Parathyroid adenoma (tissue), 2 donors: Measurements from ENCODE around the gene APBA2.

ENCODE experiments used
- H2AFZ ChIP-seq: fragments of 300-600 bp; sonication (generic); one replicate; pipeline ENCODE4 v1.7.0; 2017; ENCODE audit warnings: antibody characterized with exemption, mild to moderate bottlenecking
- H3K27ac ChIP-seq: fragments of 300-600 bp; sonication (generic); one replicate; pipeline ENCODE4 v1.7.0; 2017
- H3K27me3 ChIP-seq: fragments of 300-600 bp; sonication (generic); one replicate; pipeline ENCODE4 v1.7.0; 2017; ENCODE audit warnings: low read length; ENCODE audit not compliant: control insufficient read depth, insufficient read depth
- H3K36me3 ChIP-seq: fragments of 300-600 bp; sonication (generic); one replicate; pipeline ENCODE4 v1.7.0; 2017; ENCODE audit warnings: low read length; ENCODE audit not compliant: control insufficient read depth, insufficient read depth
- H3K4me1 ChIP-seq: fragments of 300-600 bp; sonication (generic); one replicate; pipeline ENCODE4 v1.7.0; 2017; ENCODE audit warnings: control low read depth
- H3K4me2 ChIP-seq: fragments of 300-600 bp; sonication (generic); one replicate; pipeline ENCODE4 v1.7.0; 2017; ENCODE audit warnings: low read length
- H3K4me3 ChIP-seq: fragments of 300-600 bp; sonication (generic); one replicate; pipeline ENCODE4 v1.7.0; 2017; ENCODE audit warnings: low read depth, low read length
- H3K79me2 ChIP-seq: fragments of 300-600 bp; sonication (generic); one replicate; pipeline ENCODE4 v1.7.0; 2017; ENCODE audit warnings: control low read depth
- H3K9ac ChIP-seq: fragments of 300-600 bp; sonication (generic); one replicate; pipeline ENCODE4 v1.7.0; 2017; ENCODE audit warnings: mild to moderate bottlenecking
- H3K9me3 ChIP-seq: fragments of 300-600 bp; sonication (generic); one replicate; pipeline ENCODE4 v1.7.0; 2017; ENCODE audit warnings: low read length; ENCODE audit not compliant: control insufficient read depth
- CTCF ChIP-seq: fragments of 300-600 bp; sonication (generic); IDR thresholded peaks from one replicate; pipeline ENCODE4 v1.7.0; 2017; ENCODE audit warnings: antibody characterized with exemption, mild to moderate bottlenecking
- donor health status: primary hyperparathyroidism.

Gene APBA2

GRCh38 chr15:29121369-29121656 lies 235.5 kb downstream of the APBA2 start:
- Histone ChIP-seq H2AFZ (no peak overlapping the region), H3K4me1 (no peaks in the 10 kb centered on the region), H3K79me2 (no peaks in the 10 kb centered on the region), H3K36me3 (no peaks in the 10 kb centered on the region), H3K27me3 (no peaks in the 10 kb centered on the region), H3K27ac (no peak overlapping the region), H3K4me2 (no peak overlapping the region), H3K9ac (no peak overlapping the region), H3K4me3 (no peak overlapping the region), H3K9me3 (no peaks in the 10 kb centered on the region)
- no peak for TF ChIP-seq CTCF

- H3K9me3 ChIP-seq: no peaks in the 10 kb centered on the region
- no peak overlapping the region for H3K4me2 ChIP-seq
- H3K27me3 ChIP-seq: no peaks in the 10 kb centered on the region
- H3K4me3 ChIP-seq: no peak overlapping the region
- TF ChIP-seq CTCF: no peak
- no peak overlapping the region for H2AFZ ChIP-seq
- H3K79me2 ChIP-seq: no peaks in the 10 kb centered on the region
- no peak overlapping the region for H3K27ac ChIP-seq
- H3K4me1 ChIP-seq: no peaks in the 10 kb centered on the region
- no peak overlapping the region for H3K9ac ChIP-seq
- no peaks in the 10 kb centered on the region for H3K36me3 ChIP-seq
Observed at GRCh38 chr15:29121907-29122306, 236.1 kb downstream of the APBA2 start.

- no peak overlapping the region for H3K4me3 ChIP-seq
- no peaks in the 10 kb centered on the region for H3K9me3 ChIP-seq
- no peak overlapping the region for H3K9ac ChIP-seq
- no peak overlapping the region for H3K4me2 ChIP-seq
- H3K79me2 ChIP-seq: no peaks in the 10 kb centered on the region
- no peak overlapping the region for H3K27ac ChIP-seq
- no peak for TF ChIP-seq CTCF
- H3K27me3 ChIP-seq: no peaks in the 10 kb centered on the region
- H2AFZ ChIP-seq: no peak overlapping the region
- no peaks in the 10 kb centered on the region for H3K4me1 ChIP-seq
- no peaks in the 10 kb centered on the region for H3K36me3 ChIP-seq
Observed at GRCh38 chr15:29122506-29122905, 236.7 kb downstream of the APBA2 start.

GRCh38 chr15:29123171-29123570 lies 237.4 kb downstream of the APBA2 start:
- H3K27me3 ChIP-seq: no peaks in the 10 kb centered on the region
- no peak for TF ChIP-seq CTCF
- no peaks in the 10 kb centered on the region for H3K79me2 ChIP-seq
- no peak overlapping the region for H3K27ac ChIP-seq
- H3K4me1 ChIP-seq: no peaks in the 10 kb centered on the region
- no peaks in the 10 kb centered on the region for H3K9me3 ChIP-seq
- H3K4me3 ChIP-seq: no peak overlapping the region
- H3K4me2 ChIP-seq: no peak overlapping the region
- no peaks in the 10 kb centered on the region for H3K36me3 ChIP-seq
- no peak overlapping the region for H2AFZ ChIP-seq
- H3K9ac ChIP-seq: no peak overlapping the region

- Histone ChIP-seq H3K27ac (no peak overlapping the region), H3K36me3 (no peaks in the 10 kb centered on the region), H3K9ac (no peak overlapping the region), H3K79me2 (no peaks in the 10 kb centered on the region), H3K4me3 (no peak overlapping the region), H3K9me3 (no peaks in the 10 kb centered on the region), H2AFZ (no peak overlapping the region), H3K4me2 (no peak overlapping the region), H3K4me1 (no peaks in the 10 kb centered on the region), H3K27me3 (no peaks in the 10 kb centered on the region)
- no peak for TF ChIP-seq CTCF
Observed at GRCh38 chr15:29123991-29124390, 238.2 kb downstream of the APBA2 start.
